K562 (cell line): ENCODE data around the gene ASB13.

Experiments
- CXXC5 ChIP-seq: fragments of 250-450 bp; sonication (Bioruptor Pico); IDR thresholded peaks from 2 replicates; pipeline ENCODE4 v1.8.0; 2022; ENCODE audit warnings: inconsistent platforms, mild to moderate bottlenecking, moderate library complexity
- ELF4 ChIP-seq: fragments of 450-650 bp; formaldehyde crosslinking; IDR thresholded peaks from 2 replicates; pipeline ENCODE4 v1.4.0; 2022; ENCODE audit warnings: missing genetic modification characterization
- EZH2 ChIP-seq: IDR thresholded peaks from 2 replicates; pipeline ENCODE4 v1.6.1; 2012; ENCODE audit warnings: low read depth, mild to moderate bottlenecking, inconsistent platforms, low read length, borderline replicate concordance
- FOXP1 ChIP-seq: sonication (generic); formaldehyde crosslinking; IDR thresholded peaks from 2 replicates; pipeline ENCODE4 v1.8.0; 2022; ENCODE audit warnings: mild to moderate bottlenecking, missing genetic modification reagents
- JUN ChIP-seq, 2 experiments: sonication (generic) in 1 of 2; formaldehyde crosslinking in 1 of 2; IDR thresholded peaks; 2 replicates each; pipeline versions ENCODE4 v1.6.1 to v1.8.0; 2012 to 2022; ENCODE audit warnings: borderline replicate concordance in 2 of 2, mild to moderate bottlenecking in 2 of 2, improper control_type of control experiment in 1 of 2, low read depth in 1 of 2, low read length in 1 of 2, missing genetic modification reagents in 1 of 2
- JUND ChIP-seq, 2 experiments: IDR thresholded peaks; 2 replicates in 1 of 2; 3 replicates in 1 of 2; pipeline ENCODE4 v1.6.1; 2011; ENCODE audit warnings: borderline replicate concordance in 2 of 2, low read depth in 2 of 2, low read length in 2 of 2, improper control_type of control experiment in 1 of 2, missing biosample characterization in 1 of 2, missing genetic modification characterization in 1 of 2, missing genetic modification reagents in 1 of 2
- NRF1 ChIP-seq, 2 experiments: fragments of 450-650 bp; IDR thresholded peaks in 1 of 2; conservative IDR thresholded peaks in 1 of 2; 2 replicates each; pipeline ENCODE4 v1.6.1; 2014; ENCODE audit warnings: mild to moderate bottlenecking in 2 of 2
- RFX5 ChIP-seq: IDR thresholded peaks from 2 replicates; pipeline ENCODE4 v1.6.1; 2011; ENCODE audit warnings: low read depth, mild to moderate bottlenecking, improper control_type of control experiment, low read length
- SMAD3 ChIP-seq: fragments of 450-650 bp; formaldehyde crosslinking; conservative IDR thresholded peaks from 2 replicates; pipeline ENCODE4 v1.4.0; 2020; ENCODE audit warnings: mild to moderate bottlenecking
- SP1 ChIP-seq: sonication (generic); formaldehyde crosslinking; IDR thresholded peaks from 2 replicates; pipeline ENCODE4 v1.8.1; 2022; ENCODE audit warnings: mild to moderate bottlenecking, missing genetic modification reagents
- TCF7L2 ChIP-seq: fragments of 150-350 bp; IDR thresholded peaks from 2 replicates; pipeline ENCODE4 v1.6.1; 2016; ENCODE audit warnings: low read depth, mild to moderate bottlenecking, low read length, moderate library complexity
- TSC22D4 ChIP-seq: fragments of 450-650 bp; IDR thresholded peaks from 2 replicates; pipeline ENCODE4 v1.6.1; 2016; ENCODE audit warnings: missing genetic modification characterization, missing biosample characterization, control low read depth
- ZNF217 ChIP-seq: sonication (generic); formaldehyde crosslinking; IDR thresholded peaks from 2 replicates; pipeline ENCODE4 v1.8.0; 2022; ENCODE audit warnings: mild to moderate bottlenecking, missing genetic modification reagents
- ZNF239 ChIP-seq: fragments of 250-450 bp; sonication (Bioruptor Pico); IDR thresholded peaks from 2 replicates; pipeline ENCODE4 v1.4.0; 2020; ENCODE audit warnings: mild to moderate bottlenecking

GRCh38 chr10:5622186-5622960, 44.0 kb downstream of the ASB13 start:
- TF ChIP-seq EZH2, result no peak
- no peak for TF ChIP-seq RFX5
- no peak for TF ChIP-seq NRF1 (conservative IDR thresholded peaks at IDR 0.05 in 1 of 2, IDR thresholded peaks at IDR 0.05 in 1 of 2)
- no peak for TF ChIP-seq JUND (IDR thresholded peaks at IDR 0.05; ENCODE audit: borderline replicate concordance, low read depth, low read length)
- no peak for TF ChIP-seq JUND (tag; IDR thresholded peaks at IDR 0.05; ENCODE audit: borderline replicate concordance, low read depth, low read length)
- TF ChIP-seq CXXC5, result no peak
- TF ChIP-seq SMAD3, result no peak
- no peak for TF ChIP-seq ZNF239 (CRISPR knock-in tag)
- TF ChIP-seq JUN (IDR thresholded peaks at IDR 0.05; ENCODE audit: borderline replicate concordance, low read depth, low read length), result no peak
- TF ChIP-seq JUN (CRISPR knock-in tag; IDR thresholded peaks at IDR 0.05; ENCODE audit: borderline replicate concordance), result no peak
- TF ChIP-seq SP1, result no peak
- no peak for TF ChIP-seq ELF4
- no peak for TF ChIP-seq TCF7L2
- TF ChIP-seq FOXP1 (CRISPR knock-in tag), result no peak
- no peak for TF ChIP-seq ZNF217 (CRISPR knock-in tag)
- no peak for TF ChIP-seq TSC22D4
